OCI-LY3 (cell line): ENCODE measurements around the gene MARK3.

ENCODE experiments used
- H2AFZ ChIP-seq: fragments of 200-600, 300-600 bp; shearing (Covaris generic); 2 replicates; pipeline ENCODE4 v1.6.0; 2014; ENCODE audit warnings: antibody characterized with exemption, low read depth, low read length
- H3K27ac ChIP-seq: fragments of 200-600, 300-600 bp; sonication (generic); 2 replicates; pipeline ENCODE4 v1.5.1; 2014; ENCODE audit warnings: mild to moderate bottlenecking, low read length, moderate library complexity, mixed read lengths
- H3K27me3 ChIP-seq: fragments of 200-600, 300-600 bp; sonication (generic); 2 replicates; pipeline ENCODE4 v1.6.1; 2014; ENCODE audit warnings: low read depth, low read length, mixed read lengths
- H3K36me3 ChIP-seq: fragments of 200-600, 300-600 bp; sonication (generic); replicated peaks from 2 replicates; pipeline ENCODE3; 2014; ENCODE audit warnings: low read depth, low read length, mixed read lengths
- H3K4me1 ChIP-seq: fragments of 300-600, 200-600 bp; sonication (generic); 2 replicates; pipeline ENCODE4 v1.6.1; 2014; ENCODE audit warnings: low read length, mixed read lengths
- H3K4me2 ChIP-seq: fragments of 200-600, 300-600 bp; sonication (generic); 2 replicates; pipeline ENCODE4 v1.6.1; 2014; ENCODE audit warnings: low read length, mixed read lengths
- H3K4me3 ChIP-seq: fragments of 300-600, 200-600 bp; sonication (generic); 2 replicates; pipeline ENCODE4 v1.5.1; 2014; ENCODE audit warnings: antibody characterized with exemption, mild to moderate bottlenecking, low read length, moderate library complexity
- H3K79me2 ChIP-seq: fragments of 300-600, 200-600 bp; shearing (Covaris generic); 2 replicates; pipeline ENCODE4 v1.6.1; 2014; ENCODE audit warnings: mild to moderate bottlenecking, low read length, mixed read lengths
- H3K9ac ChIP-seq: fragments of 300-600, 200-600 bp; shearing (Covaris generic); 2 replicates; pipeline ENCODE4 v1.6.0; 2014; ENCODE audit warnings: mild to moderate bottlenecking, low read length, moderate library complexity
- H3K9me3 ChIP-seq: fragments of 200-600, 300-600 bp; shearing (Covaris generic); 2 replicates; pipeline ENCODE4 v1.6.1; 2014; ENCODE audit warnings: low read length, mixed read lengths; ENCODE audit not compliant: insufficient read depth
- H4K20me1 ChIP-seq: fragments of 200-600, 300-600 bp; sonication (generic); 2 replicates; pipeline ENCODE4 v1.6.1; 2016; ENCODE audit warnings: low read length, mixed read lengths; ENCODE audit not compliant: insufficient read depth
- CTCF ChIP-seq: fragments of 200-600, 300-600 bp; sonication (generic); IDR thresholded peaks from 2 replicates; pipeline ENCODE4 v1.5.1; 2014; ENCODE audit warnings: antibody characterized with exemption, low read length, low read depth
- EZH2phosphoT487 ChIP-seq: fragments of 200-600 bp; shearing (Covaris generic); IDR thresholded peaks from 2 replicates; pipeline ENCODE4 v1.6.1; 2018; ENCODE audit warnings: antibody characterized with exemption, mixed run types, low read depth

The MARK3 gene

GRCh38 chr14:103360548-103360947 lies 24.7 kb upstream of the MARK3 start:
- no peaks in the 10 kb centered on the region for H4K20me1 ChIP-seq
- no peaks in the 10 kb centered on the region for H3K27me3 ChIP-seq
- no peak overlapping the region for H2AFZ ChIP-seq
- peaks cover 12% of the 10 kb centered on the region; the same call in 1 of the 2 replicates for H3K9me3 ChIP-seq
- TF ChIP-seq EZH2phosphoT487 (no peak), CTCF (no peak)
- no peaks in the 10 kb centered on the region for H3K36me3 ChIP-seq
- no peaks in the 10 kb centered on the region for H3K79me2 ChIP-seq
- no peaks in the 10 kb centered on the region for H3K4me1 ChIP-seq
- H3K9ac ChIP-seq, result no peak overlapping the region
- H3K4me2 ChIP-seq, result no peak overlapping the region
- no peak overlapping the region for H3K4me3 ChIP-seq
- H3K27ac ChIP-seq, result no peak overlapping the region

DNA sequence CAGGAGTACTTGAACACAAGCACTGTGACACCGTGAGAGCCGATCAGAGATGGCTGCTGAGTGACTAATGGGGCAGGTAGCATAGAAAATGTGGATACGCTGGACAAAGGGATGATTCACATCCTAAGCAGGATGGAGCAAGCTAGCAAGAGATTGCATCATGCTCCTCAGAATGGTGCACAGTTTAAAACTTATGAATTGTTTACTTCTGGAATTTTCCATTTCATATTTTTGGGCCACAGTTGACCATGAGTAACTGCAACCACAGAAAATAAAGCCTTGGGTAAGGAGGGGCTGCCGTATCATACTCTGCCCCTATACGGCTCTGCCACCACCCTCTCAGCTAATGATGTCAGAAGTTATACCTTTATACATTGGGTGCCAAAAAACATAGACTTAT lies 23.3 kb upstream of the MARK3 start:
- TF ChIP-seq EZH2phosphoT487 (no peak), CTCF (no peak)
- Histone ChIP-seq H3K36me3 (no peaks in the 10 kb centered on the region), H2AFZ (no peak overlapping the region), H3K4me2 (no peak overlapping the region), H3K27me3 (no peaks in the 10 kb centered on the region), H3K27ac (no peak overlapping the region), H3K9ac (no peak overlapping the region), H3K79me2 (no peaks in the 10 kb centered on the region), H3K4me3 (no peak overlapping the region), H3K9me3 (peaks cover 12% of the 10 kb centered on the region; the same call in 1 of the 2 replicates), H4K20me1 (no peaks in the 10 kb centered on the region), H3K4me1 (no peaks in the 10 kb centered on the region)

DNA sequence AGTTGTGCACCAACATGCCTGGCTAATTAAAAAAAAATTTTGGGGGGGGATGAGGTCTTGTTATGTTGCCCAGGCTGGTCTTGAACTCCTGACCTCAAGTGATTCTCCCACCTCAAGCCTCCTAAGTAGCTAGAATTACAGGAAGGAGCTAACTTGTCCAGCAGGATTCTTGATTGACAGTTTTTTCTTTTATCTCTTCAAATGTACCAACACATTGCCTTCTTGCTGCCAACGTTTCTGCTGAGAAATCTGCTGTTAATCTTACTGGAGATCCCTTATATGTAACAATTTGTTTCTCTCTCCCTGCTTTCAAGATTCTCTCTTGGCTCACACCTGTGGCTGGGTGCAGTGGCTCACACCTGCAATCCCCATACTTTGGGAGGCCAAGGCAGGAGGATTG lies 22.4 kb upstream of the MARK3 start:
- Histone ChIP-seq H3K4me2 (no peak overlapping the region), H2AFZ (no peak overlapping the region), H3K36me3 (no peaks in the 10 kb centered on the region), H3K4me1 (no peaks in the 10 kb centered on the region), H3K79me2 (no peaks in the 10 kb centered on the region), H3K4me3 (no peak overlapping the region), H3K27ac (no peak overlapping the region), H3K9ac (no peak overlapping the region), H4K20me1 (no peaks in the 10 kb centered on the region), H3K9me3 (peaks cover 12% of the 10 kb centered on the region; the same call in 1 of the 2 replicates), H3K27me3 (no peaks in the 10 kb centered on the region)
- no peak for TF ChIP-seq EZH2phosphoT487
- no peak for TF ChIP-seq CTCF

- Histone ChIP-seq H3K36me3 (no peaks in the 10 kb centered on the region), H3K4me1 (no peaks in the 10 kb centered on the region), H3K79me2 (no peaks in the 10 kb centered on the region), H2AFZ (no peak overlapping the region), H3K27me3 (no peaks in the 10 kb centered on the region), H3K4me3 (no peak overlapping the region), H3K9me3 (peaks cover 10% of the 10 kb centered on the region; the same call in 1 of the 2 replicates), H3K4me2 (no peak overlapping the region), H3K9ac (no peak overlapping the region), H3K27ac (no peak overlapping the region), H4K20me1 (no peaks in the 10 kb centered on the region)
- TF ChIP-seq CTCF, result no peak
- TF ChIP-seq EZH2phosphoT487, result no peak
Measured at GRCh38 chr14:103366741-103367140, 18.5 kb upstream of the MARK3 start.
